NT2/D1 (cell line): ENCODE results near the gene KLK6.

Experiments
- SUZ12 ChIP-seq: IDR thresholded peaks from 2 replicates; pipeline ENCODE4 v1.6.1; 2011; ENCODE audit not compliant: insufficient read length, insufficient read depth; ENCODE audit errors: extremely low read depth
- ZNF274 ChIP-seq: IDR thresholded peaks from 2 replicates; pipeline ENCODE4 v1.6.1; 2011; ENCODE audit warnings: mild to moderate bottlenecking, low read depth, low read length

DNA sequence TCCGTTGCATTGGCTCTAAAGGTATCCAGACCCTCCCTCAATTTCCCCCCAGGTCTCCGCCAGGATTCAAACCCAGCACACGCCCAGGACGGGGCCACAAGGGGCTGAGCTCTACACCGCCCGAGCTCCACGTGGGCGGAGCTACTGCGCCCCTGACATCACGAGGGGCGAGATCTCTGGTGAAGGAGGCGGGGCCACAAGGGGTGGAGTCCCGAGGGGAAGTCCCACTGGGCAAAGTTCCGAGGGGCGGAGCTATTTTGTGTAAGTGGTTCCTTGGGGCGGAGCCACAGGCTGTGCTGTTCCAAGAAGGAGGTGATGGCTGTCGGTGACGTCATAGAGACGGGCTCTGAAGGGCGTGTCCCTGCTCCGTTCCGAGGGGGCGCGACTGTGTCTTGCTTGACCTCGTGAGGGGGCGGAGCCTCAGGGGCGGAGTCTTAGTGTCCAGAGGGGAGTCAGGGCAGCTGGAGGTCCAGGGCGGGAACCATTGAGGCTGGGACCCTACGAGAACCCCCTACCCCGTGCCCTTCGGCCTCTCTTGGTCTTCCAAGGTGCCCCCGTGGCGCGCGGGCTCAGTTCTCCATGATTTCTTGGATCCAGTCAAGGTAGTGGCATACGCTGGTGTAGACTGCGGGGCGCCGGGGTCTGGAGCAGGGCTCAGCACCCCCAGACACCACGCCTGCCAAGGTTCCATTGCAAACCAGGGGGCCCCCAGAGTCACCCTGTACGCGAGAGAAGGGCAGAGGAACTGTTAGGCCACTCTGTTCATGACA is 33.3 kb upstream of the KLK6 start:
- TF ChIP-seq SUZ12, result no peak
- TF ChIP-seq ZNF274, result no peak
